KMS-11 (cell line): ENCODE results near the gene HOXB2.
A peak's percentile ranks its signal among the peaks of the same experiment; 100 is the strongest.

Source experiments
- H2AFZ ChIP-seq: fragments of 200-600 bp; sonication (generic); 2 replicates; pipeline ENCODE4 v1.6.1; 2016; ENCODE audit warnings: antibody characterized with exemption, mixed run types, low read depth
- H3K27ac ChIP-seq: fragments of 200-600 bp; sonication (generic); 2 replicates; pipeline ENCODE4 v1.6.1; 2016; ENCODE audit warnings: mild to moderate bottlenecking, mixed run types
- H3K27me3 ChIP-seq: fragments of 200-600 bp; sonication (generic); 2 replicates; pipeline ENCODE4 v1.6.1; 2017; ENCODE audit warnings: mild to moderate bottlenecking, low read depth, mixed run types, moderate library complexity; ENCODE audit not compliant: insufficient read depth
- H3K36me3 ChIP-seq: fragments of 200-600 bp; sonication (generic); 2 replicates; pipeline ENCODE4 v1.6.1; 2017; ENCODE audit warnings: mild to moderate bottlenecking, mixed run types; ENCODE audit not compliant: insufficient read depth
- H3K4me1 ChIP-seq: fragments of 200-600 bp; sonication (generic); 2 replicates; pipeline ENCODE4 v1.6.1; 2016; ENCODE audit warnings: mild to moderate bottlenecking, low read depth, mixed run types; ENCODE audit not compliant: poor library complexity, severe bottlenecking
- H3K4me2 ChIP-seq: fragments of 200-600 bp; sonication (generic); 2 replicates; pipeline ENCODE4 v1.7.0; 2016; ENCODE audit warnings: mild to moderate bottlenecking, mixed run types
- H3K4me3 ChIP-seq: fragments of 200-600 bp; sonication (generic); IDR thresholded peaks from 2 replicates; pipeline ENCODE4 v1.6.1; 2017; ENCODE audit warnings: low read depth, low read length, mixed read lengths; ENCODE audit not compliant: insufficient read depth
- H3K79me2 ChIP-seq: fragments of 200-600 bp; sonication (generic); 2 replicates; pipeline ENCODE4 v1.6.1; 2016; ENCODE audit warnings: low read depth, mixed run types; ENCODE audit not compliant: insufficient read depth
- H3K9ac ChIP-seq: fragments of 200-600 bp; sonication (generic); 2 replicates; pipeline ENCODE4 v1.6.1; 2016; ENCODE audit warnings: mild to moderate bottlenecking, mixed run types
- H4K20me1 ChIP-seq: fragments of 200-600 bp; sonication (generic); 2 replicates; pipeline ENCODE4 v1.6.1; 2016; ENCODE audit warnings: mild to moderate bottlenecking, mixed run types; ENCODE audit not compliant: insufficient read depth
- TF ChIP-seq, protein P1 (sequence below): fragments of 200-600 bp; sonication (generic); conservative IDR thresholded peaks from 2 replicates; pipeline ENCODE4 v1.6.1; 2017; ENCODE audit warnings: low read depth, mild to moderate bottlenecking, antibody characterized with exemption, low read length, moderate library complexity, mixed read lengths

HOXB2 gene

DNA sequence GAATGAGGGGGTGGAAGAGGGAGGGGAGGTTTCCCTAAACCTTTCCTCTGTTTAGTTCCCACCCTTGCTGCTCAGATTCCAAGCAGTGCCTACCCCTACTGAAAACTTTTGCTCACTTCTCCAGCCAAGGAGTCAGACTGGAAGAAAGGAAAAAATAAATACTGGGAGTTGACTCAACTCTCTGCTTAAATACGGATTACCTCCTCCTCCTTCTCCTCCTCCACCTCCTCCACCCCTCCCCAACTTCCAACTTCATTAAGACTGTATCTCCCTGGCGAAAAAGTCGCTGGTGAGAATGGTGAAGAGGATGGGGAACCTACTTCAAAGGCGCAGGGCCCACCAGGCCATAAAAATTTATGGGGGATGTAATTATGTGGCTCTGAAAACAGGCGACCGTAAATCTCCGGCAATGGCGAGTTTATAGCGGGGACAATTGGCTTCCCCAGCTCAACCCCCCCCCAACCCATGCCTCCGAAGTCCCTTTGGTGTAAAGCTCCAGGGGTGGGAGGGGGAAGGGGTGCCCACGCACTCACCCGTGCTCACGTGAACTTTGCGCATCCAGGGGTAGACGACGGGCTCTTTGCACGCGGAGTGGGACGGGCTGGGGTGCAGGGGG is 32.5 kb upstream of the HOXB2 start:
- Histone ChIP-seq H3K4me1 (peaks cover 6% of the 10 kb centered on the region), H3K27me3 (no peaks in the 10 kb centered on the region; the same call in 1 of the 2 replicates), H3K4me2 (peak overlapping the region; percentile 51), H3K79me2 (no peaks in the 10 kb centered on the region), H3K36me3 (no peaks in the 10 kb centered on the region), H3K27ac (no peak overlapping the region), H4K20me1 (no peaks in the 10 kb centered on the region), H2AFZ (peak overlapping the region; percentile 26; the same call in 1 of the 2 replicates), H3K9ac (peak overlapping the region; percentile 42; the same call in 1 of the 2 replicates), H3K4me3 (no peak overlapping the region)
- TF ChIP-seq, protein P1, sequence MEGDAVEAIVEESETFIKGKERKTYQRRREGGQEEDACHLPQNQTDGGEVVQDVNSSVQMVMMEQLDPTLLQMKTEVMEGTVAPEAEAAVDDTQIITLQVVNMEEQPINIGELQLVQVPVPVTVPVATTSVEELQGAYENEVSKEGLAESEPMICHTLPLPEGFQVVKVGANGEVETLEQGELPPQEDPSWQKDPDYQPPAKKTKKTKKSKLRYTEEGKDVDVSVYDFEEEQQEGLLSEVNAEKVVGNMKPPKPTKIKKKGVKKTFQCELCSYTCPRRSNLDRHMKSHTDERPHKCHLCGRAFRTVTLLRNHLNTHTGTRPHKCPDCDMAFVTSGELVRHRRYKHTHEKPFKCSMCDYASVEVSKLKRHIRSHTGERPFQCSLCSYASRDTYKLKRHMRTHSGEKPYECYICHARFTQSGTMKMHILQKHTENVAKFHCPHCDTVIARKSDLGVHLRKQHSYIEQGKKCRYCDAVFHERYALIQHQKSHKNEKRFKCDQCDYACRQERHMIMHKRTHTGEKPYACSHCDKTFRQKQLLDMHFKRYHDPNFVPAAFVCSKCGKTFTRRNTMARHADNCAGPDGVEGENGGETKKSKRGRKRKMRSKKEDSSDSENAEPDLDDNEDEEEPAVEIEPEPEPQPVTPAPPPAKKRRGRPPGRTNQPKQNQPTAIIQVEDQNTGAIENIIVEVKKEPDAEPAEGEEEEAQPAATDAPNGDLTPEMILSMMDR = no peak

DNA sequence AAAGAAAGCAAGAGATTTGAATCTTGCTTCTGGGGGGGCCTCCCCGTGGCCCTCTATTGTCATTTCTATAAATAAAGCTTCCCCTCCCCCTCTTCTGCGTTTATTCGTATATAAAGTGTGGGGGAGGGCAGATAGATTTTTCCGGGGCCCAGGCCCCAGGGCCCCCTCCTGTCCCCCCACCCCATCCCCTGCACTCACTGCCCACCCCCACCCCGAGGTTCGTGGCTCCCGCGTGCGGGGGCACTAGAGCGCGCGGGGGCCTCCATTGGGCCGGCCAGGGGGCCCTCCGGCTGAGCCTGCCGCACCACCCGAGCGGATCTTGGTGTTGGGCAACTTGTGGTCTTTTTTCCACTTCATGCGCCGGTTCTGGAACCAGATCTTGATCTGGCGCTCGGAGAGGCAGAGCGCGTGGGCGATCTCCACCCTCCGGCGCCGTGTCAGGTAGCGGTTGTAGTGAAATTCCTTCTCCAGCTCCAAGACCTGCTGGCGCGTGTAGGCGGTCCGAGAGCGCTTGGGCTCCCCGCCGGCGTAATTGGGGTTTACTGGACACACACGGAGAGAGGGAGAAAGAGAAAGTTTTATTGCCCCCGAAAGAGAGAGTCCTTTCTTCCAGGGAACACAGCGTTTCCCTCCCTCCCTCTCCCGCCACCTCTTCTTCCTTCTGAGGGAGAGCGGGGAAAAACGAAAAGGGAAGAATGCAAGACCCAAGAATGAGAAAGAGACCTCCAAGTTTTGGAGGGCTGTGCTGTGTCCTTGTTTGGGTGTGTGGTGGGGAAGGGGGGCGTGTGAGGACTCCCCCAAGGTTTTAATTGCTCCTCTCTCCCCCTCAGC is 31.8 kb upstream of the HOXB2 start:
- Histone ChIP-seq H3K27me3 (no peaks in the 10 kb centered on the region; the same call in 1 of the 2 replicates), H3K4me3 (no peak overlapping the region), H3K27ac (no peak overlapping the region), H3K4me1 (peaks cover 6% of the 10 kb centered on the region), H4K20me1 (no peaks in the 10 kb centered on the region), H3K79me2 (no peaks in the 10 kb centered on the region), H3K4me2 (peak overlapping the region; percentile 51), H3K36me3 (no peaks in the 10 kb centered on the region), H2AFZ (no peak overlapping the region), H3K9ac (no peak overlapping the region)
- TF ChIP-seq, protein P1 = no peak

DNA sequence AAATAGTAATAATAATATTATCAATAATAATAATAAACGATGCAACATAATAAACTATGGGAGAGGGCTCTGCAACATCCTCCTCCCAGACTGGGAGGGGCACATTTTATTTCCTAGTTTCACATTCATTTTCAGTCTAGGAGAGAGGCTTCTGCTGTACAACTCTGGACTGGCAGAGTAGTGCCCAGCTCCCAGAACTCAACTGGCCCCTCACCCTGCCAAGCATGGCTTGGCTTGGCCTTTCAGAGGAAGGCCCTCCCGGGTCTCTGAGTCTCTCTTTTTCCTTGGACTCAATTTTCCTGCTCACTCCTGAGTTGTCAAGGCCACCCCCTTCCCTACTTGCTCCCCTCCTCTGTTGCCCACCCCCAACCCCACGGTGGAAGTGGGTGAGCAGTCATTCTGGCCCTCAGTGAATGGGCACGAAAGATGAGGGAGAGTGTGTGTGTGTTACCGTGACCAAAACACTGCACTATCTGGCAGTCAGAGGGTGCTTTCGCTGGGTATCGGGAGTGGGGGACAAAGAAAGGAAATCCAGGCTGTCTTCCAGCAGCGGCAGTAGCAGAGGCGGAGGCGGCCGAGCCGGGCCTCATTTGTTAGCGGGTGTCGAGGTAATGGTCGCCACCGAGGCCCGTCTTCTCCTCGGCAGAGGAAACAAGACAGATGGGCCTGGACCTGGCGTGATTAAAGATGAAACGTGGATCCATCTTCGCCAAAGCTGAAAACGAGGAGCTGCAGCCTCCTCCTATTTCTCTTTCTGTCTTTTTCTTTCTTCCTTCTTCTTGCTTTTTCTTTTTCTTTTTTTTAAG is 31.0 kb upstream of the HOXB2 start:
- Histone ChIP-seq H3K4me1 (peaks cover 6% of the 10 kb centered on the region), H3K79me2 (no peaks in the 10 kb centered on the region), H3K27ac (no peak overlapping the region), H3K9ac (no peak overlapping the region), H3K36me3 (no peaks in the 10 kb centered on the region), H3K27me3 (no peaks in the 10 kb centered on the region; the same call in 1 of the 2 replicates), H4K20me1 (no peaks in the 10 kb centered on the region), H2AFZ (no peak overlapping the region), H3K4me3 (no peak overlapping the region), H3K4me2 (no peak overlapping the region)
- TF ChIP-seq, protein P1 = no peak

DNA sequence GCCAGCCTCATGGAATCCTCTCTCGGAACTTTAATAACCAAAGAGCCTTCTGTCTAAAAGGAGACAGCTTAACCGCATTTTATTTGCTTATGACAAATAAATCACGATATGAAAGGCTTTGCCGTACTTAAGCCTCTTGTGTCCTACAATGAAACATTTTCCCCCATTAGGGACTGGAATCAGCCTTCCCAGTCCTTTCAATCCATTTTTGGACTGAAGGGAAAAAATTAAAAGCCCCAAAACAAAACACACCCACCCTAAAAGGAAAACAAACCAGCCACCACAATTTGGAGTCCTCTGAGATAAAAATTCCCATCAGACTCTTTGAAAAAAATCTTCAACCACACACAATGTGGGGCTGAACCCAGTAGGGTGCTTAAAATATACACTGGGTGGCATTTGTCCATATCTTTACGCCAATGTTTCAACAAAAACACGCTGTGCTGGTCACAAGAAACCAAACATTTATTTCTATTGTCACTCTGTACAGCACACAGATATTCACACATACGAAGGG is 30.2 kb upstream of the HOXB2 start:
- H3K4me3 ChIP-seq = no peak overlapping the region
- H3K27me3 ChIP-seq = no peaks in the 10 kb centered on the region; the same call in 1 of the 2 replicates
- no peaks in the 10 kb centered on the region for H3K36me3 ChIP-seq
- H3K9ac ChIP-seq = no peak overlapping the region
- H2AFZ ChIP-seq = no peak overlapping the region
- H3K4me2 ChIP-seq = no peak overlapping the region
- no peaks in the 10 kb centered on the region for H3K79me2 ChIP-seq
- no peaks in the 10 kb centered on the region for H4K20me1 ChIP-seq
- TF ChIP-seq, protein P1 = no peak
- H3K4me1 ChIP-seq = peaks cover 6% of the 10 kb centered on the region
- no peak overlapping the region for H3K27ac ChIP-seq
